ENCODE results near the gene ALS2CL.

ALS2CL gene

DNA sequence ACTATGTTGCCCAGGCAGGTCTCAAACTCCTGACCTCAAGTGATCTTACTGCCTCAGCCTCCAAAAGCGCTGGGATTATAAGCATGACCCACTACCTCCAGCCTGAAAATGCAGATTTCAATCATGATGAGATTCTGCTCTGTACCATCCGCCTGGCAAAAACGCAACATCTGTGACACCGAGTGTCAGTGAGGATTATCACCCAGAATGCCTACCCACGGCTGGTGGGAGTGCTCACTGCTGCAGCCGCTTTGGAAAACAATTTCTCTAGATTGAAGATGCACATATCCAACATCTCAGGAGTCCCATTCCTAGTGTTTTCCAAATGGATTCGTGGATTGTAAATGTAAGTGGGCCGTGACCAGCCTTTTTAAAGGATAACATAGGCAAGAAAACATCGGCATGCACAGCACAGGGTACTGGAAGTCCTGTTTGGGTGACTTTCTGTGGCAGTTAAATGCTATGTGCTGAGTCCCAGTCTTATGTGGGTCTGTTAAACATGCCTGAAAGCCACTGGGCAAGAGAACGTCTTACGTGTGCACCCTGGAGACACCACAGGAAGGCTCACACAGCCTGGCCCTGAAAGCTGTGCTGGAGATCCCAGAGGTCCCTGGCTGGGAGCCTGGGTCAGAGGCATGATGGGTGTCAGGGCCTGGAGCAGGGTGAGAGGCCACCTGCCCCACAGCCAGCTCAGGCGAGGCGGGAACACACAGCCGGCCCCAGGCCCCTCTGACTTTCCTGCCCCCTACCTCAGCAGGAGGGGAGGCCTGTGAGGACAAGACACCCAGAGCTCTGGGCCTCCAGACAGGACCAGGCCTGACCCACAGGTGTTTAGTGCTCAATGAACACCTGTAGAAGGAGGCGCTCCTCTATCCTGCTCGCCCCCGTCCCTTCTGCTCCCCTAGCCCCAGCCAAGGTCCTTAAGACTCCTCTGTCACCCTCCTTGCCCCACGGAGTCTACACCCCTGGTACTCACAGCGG lies 23.3 kb upstream of the ALS2CL start:
- no peaks in the 10 kb centered on the region for H3K36me3 ChIP-seq (ENCODE audit: control insufficient read depth in 5 of 5, insufficient read depth in 5 of 5, low read length in 5 of 5)
- peaks cover 0 to 6% (median 4%) of the 10 kb centered on the region in 5 donors for H3K4me1 ChIP-seq (ENCODE audit: control insufficient read depth in 5 of 5, insufficient read depth in 5 of 5, low read length in 5 of 5)
- H3K4me3 ChIP-seq (ENCODE audit: low read depth in 1 of 5, low read length in 5 of 5), result no peak overlapping the region
- no peak overlapping the region for H3K9ac ChIP-seq (ENCODE audit: low read length in 5 of 5)
- no peak overlapping the region for H3K27ac ChIP-seq (ENCODE audit: low read depth, low read length)
- H3K9me3 ChIP-seq (ENCODE audit: control insufficient read depth in 5 of 5, low read length in 5 of 5), result peaks cover 0 to 5% (median 0%) of the 10 kb centered on the region in 5 donors
- peaks cover 8 to 19% (median 10%) of the 10 kb centered on the region in 5 donors for H3K27me3 ChIP-seq (ENCODE audit: control insufficient read depth in 5 of 5, insufficient read depth in 4 of 5, low read length in 5 of 5)

DNA sequence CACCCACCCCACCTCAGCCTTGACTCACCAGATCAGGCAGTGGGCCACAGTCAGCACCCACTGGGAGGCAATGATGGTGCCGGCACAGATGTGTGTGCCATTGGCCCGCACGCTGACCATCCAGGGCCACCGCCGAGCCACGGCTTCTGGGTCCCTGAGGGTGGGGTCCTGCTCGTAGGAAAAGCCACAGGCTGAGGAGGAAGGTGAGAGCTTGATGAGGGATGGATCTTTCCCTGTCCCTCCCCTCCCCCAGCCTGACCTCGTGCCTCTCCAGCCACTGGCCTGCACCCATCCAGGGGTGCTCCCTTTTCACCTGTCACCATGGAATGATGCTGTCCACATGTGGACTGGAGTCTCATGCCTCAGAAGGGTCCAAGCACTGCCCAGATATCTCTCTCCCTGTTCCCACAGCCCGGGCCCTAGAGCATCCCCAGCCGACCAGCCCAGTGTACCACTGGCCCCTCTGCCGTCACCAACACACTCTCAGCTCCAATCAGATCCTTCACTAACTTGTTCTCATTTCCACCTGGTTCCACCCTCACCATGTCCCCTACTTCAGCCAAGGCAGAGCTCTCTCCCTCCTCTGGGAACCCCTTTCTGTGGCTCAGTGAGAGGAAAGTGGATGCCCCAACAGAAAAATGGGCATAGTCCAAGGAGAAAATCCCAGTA lies 22.2 kb upstream of the ALS2CL start:
- no peaks in the 10 kb centered on the region for H3K9me3 ChIP-seq (ENCODE audit: control insufficient read depth in 5 of 5, low read length in 5 of 5)
- peaks cover 8 to 19% (median 10%) of the 10 kb centered on the region in 5 donors for H3K27me3 ChIP-seq (ENCODE audit: control insufficient read depth in 5 of 5, insufficient read depth in 4 of 5, low read length in 5 of 5)
- H3K27ac ChIP-seq (ENCODE audit: low read depth, low read length), result no peak overlapping the region
- no peak overlapping the region for H3K9ac ChIP-seq (ENCODE audit: low read length in 5 of 5)
- peaks cover 0 to 6% (median 4%) of the 10 kb centered on the region in 5 donors for H3K4me1 ChIP-seq (ENCODE audit: control insufficient read depth in 5 of 5, insufficient read depth in 5 of 5, low read length in 5 of 5)
- no peak overlapping the region for H3K4me3 ChIP-seq (ENCODE audit: low read depth in 1 of 5, low read length in 5 of 5)
- H3K36me3 ChIP-seq (ENCODE audit: control insufficient read depth in 5 of 5, insufficient read depth in 5 of 5, low read length in 5 of 5), result no peaks in the 10 kb centered on the region

DNA sequence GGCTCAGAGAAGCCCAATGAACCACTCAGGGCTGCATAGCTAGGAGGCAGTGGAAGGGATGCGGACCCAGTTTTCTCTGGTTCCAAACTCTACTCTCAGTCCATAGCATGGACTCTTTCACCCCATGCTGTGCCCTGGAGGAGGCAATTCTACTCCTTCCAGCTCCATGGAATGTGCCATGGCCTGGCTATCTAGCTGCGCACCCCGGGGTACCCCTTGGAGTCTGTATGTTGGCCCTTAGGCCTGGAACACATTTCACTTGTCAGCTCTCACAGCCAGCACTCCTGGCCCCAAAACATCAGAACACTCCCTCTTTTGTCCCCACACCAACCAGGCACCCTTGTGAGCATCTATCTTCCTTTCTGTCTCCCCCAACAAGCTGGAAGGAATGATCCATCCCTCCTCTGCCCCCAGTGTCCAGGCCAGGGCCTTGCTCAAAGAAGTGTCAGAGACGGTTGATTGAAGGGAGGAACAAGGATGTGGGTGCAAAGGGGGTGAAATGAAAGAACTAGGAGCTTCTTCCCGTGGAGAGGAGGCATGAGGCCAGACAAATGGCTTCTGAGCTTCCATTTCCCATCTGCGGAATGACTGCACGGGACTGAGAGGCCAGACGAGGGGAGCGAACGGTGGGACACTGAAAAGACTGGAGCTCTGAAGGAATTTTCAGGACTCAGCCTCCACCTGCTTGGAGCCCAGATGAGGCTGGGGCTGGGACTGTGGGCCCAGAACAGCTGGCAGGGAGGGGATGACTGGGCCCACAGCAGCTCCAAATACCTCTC lies 21.4 kb upstream of the ALS2CL start:
- H3K27ac ChIP-seq (ENCODE audit: low read depth, low read length), result no peak overlapping the region
- H3K9ac ChIP-seq (ENCODE audit: low read length in 5 of 5), result no peak overlapping the region
- H3K4me1 ChIP-seq (ENCODE audit: control insufficient read depth in 5 of 5, insufficient read depth in 5 of 5, low read length in 5 of 5), result peaks cover 0 to 6% (median 4%) of the 10 kb centered on the region in 5 donors
- no peaks in the 10 kb centered on the region for H3K36me3 ChIP-seq (ENCODE audit: control insufficient read depth in 5 of 5, insufficient read depth in 5 of 5, low read length in 5 of 5)
- no peak overlapping the region for H3K4me3 ChIP-seq (ENCODE audit: low read depth in 1 of 5, low read length in 5 of 5)
- H3K27me3 ChIP-seq (ENCODE audit: control insufficient read depth in 5 of 5, insufficient read depth in 4 of 5, low read length in 5 of 5), result peaks cover 8 to 18% (median 10%) of the 10 kb centered on the region in 5 donors
- no peaks in the 10 kb centered on the region for H3K9me3 ChIP-seq (ENCODE audit: control insufficient read depth in 5 of 5, low read length in 5 of 5)

DNA sequence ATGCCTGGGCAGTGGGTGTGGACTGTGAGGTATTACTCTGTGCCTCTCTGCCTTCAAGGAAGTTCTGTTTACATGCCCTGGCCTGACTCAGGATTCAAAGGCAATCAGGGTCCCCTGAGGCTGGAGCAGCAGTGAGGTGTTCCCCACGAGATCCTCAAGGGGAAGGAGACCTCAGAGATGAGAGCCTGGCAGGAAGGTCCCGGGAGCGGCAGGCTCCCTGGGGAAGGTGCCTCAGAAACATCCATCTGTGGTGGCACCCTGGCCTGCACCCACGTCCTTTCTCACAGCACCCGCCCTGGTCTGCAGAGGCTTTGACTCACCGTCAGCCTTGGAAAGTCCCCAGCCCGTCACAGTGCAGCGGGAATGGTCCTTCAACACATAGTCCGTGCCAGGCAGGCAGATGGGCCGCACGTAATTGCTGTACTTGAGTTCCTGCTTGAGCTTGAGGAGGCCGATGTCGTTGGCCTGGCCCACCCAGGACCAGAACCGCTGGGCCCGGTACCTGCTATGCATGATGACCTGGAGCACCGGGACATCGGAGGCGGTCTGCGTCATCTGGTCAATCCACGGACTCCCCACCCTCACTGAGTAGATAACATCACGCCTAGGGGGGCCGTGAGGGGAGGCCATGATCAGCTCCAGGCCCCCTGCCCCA lies 20.5 kb upstream of the ALS2CL start:
- peaks cover 4 to 14% (median 8%) of the 10 kb centered on the region in 5 donors for H3K27me3 ChIP-seq (ENCODE audit: control insufficient read depth in 5 of 5, insufficient read depth in 4 of 5, low read length in 5 of 5)
- peaks cover 0 to 6% (median 4%) of the 10 kb centered on the region in 5 donors for H3K4me1 ChIP-seq (ENCODE audit: control insufficient read depth in 5 of 5, insufficient read depth in 5 of 5, low read length in 5 of 5)
- no peaks in the 10 kb centered on the region for H3K9me3 ChIP-seq (ENCODE audit: control insufficient read depth in 5 of 5, low read length in 5 of 5)
- no peak overlapping the region for H3K9ac ChIP-seq (ENCODE audit: low read length in 5 of 5)
- H3K4me3 ChIP-seq (ENCODE audit: low read depth in 1 of 5, low read length in 5 of 5), result no peak overlapping the region
- peaks cover 0 to 5% (median 0%) of the 10 kb centered on the region in 5 donors for H3K36me3 ChIP-seq (ENCODE audit: control insufficient read depth in 5 of 5, insufficient read depth in 5 of 5, low read length in 5 of 5)
- no peak overlapping the region for H3K27ac ChIP-seq (ENCODE audit: low read depth, low read length)

DNA sequence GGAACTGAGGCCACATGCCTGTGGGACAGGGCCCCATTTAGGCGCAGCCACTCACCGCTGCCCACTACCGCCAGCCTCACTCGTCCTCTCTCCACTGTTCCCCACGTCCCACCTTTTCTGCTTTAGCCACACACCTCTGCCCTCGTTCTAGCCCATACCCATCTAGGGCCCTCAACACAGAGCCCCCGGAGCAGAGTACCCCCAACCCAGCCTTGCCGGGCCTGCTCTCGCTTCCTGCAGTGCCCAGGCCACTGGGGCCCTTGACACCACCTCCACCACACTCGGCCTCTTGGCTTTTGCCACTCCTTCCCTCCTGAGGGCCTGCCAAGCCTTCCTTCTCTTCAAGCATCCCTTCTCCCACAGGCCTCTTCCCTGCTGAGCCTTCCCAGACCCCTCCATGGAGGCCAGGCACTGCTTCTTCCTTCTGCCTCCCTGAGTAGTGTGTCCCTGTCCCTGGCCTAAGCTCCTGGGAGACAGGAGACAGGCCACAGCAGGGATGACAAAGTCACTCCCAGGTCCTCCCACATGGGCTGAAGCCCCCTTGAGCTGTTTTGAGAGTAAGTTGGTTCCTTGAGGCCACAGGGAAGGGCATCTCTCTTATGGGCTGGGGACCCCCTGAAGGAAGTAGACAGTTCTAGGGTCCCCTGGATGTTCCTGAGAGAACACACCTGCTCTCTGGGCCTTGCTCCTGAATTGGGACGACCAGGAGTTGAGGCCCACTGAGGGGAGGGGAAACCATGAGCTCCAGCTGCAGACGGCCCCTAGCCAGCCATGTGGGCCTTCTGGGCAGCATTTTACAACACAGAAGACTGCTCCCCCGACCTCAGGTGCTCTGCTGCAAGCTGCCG lies 19.8 kb upstream of the ALS2CL start:
- Histone ChIP-seq H3K4me3 (ENCODE audit: low read depth in 1 of 5, low read length in 5 of 5) (no peak overlapping the region), H3K36me3 (ENCODE audit: control insufficient read depth in 5 of 5, insufficient read depth in 5 of 5, low read length in 5 of 5) (peaks cover 0 to 5% (median 0%) of the 10 kb centered on the region in 5 donors), H3K9ac (ENCODE audit: low read length in 5 of 5) (no peak overlapping the region), H3K9me3 (ENCODE audit: control insufficient read depth in 5 of 5, low read length in 5 of 5) (no peaks in the 10 kb centered on the region), H3K27me3 (ENCODE audit: control insufficient read depth in 5 of 5, insufficient read depth in 4 of 5, low read length in 5 of 5) (peaks cover 0 to 12% (median 5%) of the 10 kb centered on the region in 5 donors), H3K4me1 (ENCODE audit: control insufficient read depth in 5 of 5, insufficient read depth in 5 of 5, low read length in 5 of 5) (peaks cover 0 to 6% (median 4%) of the 10 kb centered on the region in 5 donors), H3K27ac (ENCODE audit: low read depth, low read length) (no peak overlapping the region)

DNA sequence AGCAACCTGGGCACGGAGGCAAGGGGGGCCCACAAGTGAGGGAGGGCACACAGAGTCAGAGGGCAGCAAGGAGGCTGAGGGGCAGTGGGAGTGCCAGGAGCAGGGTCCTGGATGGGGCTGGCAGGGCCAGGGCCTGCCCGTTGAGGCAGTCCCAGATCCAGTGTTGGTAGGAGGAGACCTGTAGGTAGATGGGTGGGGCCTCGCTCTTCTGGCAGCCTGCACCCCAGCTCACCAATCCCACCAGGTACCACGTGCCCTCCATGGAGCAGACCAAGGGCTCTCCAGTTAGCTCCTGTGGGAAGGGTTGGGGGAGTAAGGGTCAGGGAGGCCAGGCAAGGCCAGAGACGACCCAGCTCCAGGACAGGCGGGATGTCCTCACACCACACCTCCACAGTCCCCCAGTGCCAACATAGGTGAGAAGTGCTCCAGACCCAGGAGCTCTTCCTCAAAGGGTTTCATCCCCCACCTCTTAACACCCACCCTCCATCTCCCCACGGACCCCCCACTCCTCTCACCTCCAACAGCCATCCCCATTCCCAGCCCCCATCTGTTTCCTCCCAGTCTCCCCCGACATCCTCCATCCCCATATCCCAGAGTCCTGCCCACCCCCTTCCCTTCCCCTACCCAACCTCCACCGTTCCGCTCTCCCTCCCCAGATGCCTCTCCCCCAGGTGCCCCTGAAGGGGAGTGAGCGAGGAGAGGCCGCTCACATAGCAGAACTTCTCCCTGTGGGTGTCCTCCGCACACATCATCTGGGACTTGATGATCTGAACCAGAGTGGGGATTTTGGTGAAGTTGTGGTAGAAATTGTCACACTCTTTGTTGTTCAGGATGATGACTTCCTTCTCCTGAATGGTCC lies 18.9 kb upstream of the ALS2CL start:
- H3K27me3 ChIP-seq (ENCODE audit: control insufficient read depth in 5 of 5, insufficient read depth in 4 of 5, low read length in 5 of 5), result peaks cover 0 to 7% (median 4%) of the 10 kb centered on the region in 5 donors
- no peak overlapping the region for H3K9ac ChIP-seq (ENCODE audit: low read length in 5 of 5)
- H3K9me3 ChIP-seq (ENCODE audit: control insufficient read depth in 5 of 5, low read length in 5 of 5), result no peaks in the 10 kb centered on the region
- H3K36me3 ChIP-seq (ENCODE audit: control insufficient read depth in 5 of 5, insufficient read depth in 5 of 5, low read length in 5 of 5), result peaks cover 0 to 5% (median 0%) of the 10 kb centered on the region in 5 donors
- no peaks in the 10 kb centered on the region for H3K4me1 ChIP-seq (ENCODE audit: control insufficient read depth in 5 of 5, insufficient read depth in 5 of 5, low read length in 5 of 5)
- no peak overlapping the region for H3K27ac ChIP-seq (ENCODE audit: low read depth, low read length)
- no peak overlapping the region for H3K4me3 ChIP-seq (ENCODE audit: low read depth in 1 of 5, low read length in 5 of 5)

DNA sequence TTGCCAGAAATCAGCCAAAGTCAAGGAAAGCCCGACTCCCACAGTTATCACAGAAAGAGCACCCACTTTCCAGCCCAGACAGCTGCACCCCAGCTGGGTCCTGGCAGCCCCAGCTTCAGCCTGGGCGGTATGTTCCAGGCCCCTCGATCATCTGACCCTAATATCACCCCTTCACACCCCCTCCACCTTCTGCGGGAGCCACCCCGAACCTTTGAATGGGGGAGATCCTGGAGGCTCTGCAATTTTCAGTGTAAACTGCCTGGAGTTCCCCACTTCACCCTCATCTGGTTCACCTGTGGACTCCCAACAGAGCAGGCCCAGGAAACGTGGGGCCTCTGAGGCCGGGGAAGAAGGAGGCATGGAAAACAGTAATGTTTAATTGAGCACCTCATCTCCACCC lies 18.3 kb upstream of the ALS2CL start:
- H3K9me3 ChIP-seq (ENCODE audit: control insufficient read depth in 5 of 5, low read length in 5 of 5), result no peaks in the 10 kb centered on the region
- no peaks in the 10 kb centered on the region for H3K4me1 ChIP-seq (ENCODE audit: control insufficient read depth in 5 of 5, insufficient read depth in 5 of 5, low read length in 5 of 5)
- no peak overlapping the region for H3K27ac ChIP-seq (ENCODE audit: low read depth, low read length)
- H3K9ac ChIP-seq (ENCODE audit: low read length in 5 of 5), result no peak overlapping the region
- H3K4me3 ChIP-seq (ENCODE audit: low read depth in 1 of 5, low read length in 5 of 5), result no peak overlapping the region
- H3K36me3 ChIP-seq (ENCODE audit: control insufficient read depth in 5 of 5, insufficient read depth in 5 of 5, low read length in 5 of 5), result peaks cover 0 to 5% (median 0%) of the 10 kb centered on the region in 5 donors
- H3K27me3 ChIP-seq (ENCODE audit: control insufficient read depth in 5 of 5, insufficient read depth in 4 of 5, low read length in 5 of 5), result peaks cover 0 to 6% (median 3%) of the 10 kb centered on the region in 5 donors

DNA sequence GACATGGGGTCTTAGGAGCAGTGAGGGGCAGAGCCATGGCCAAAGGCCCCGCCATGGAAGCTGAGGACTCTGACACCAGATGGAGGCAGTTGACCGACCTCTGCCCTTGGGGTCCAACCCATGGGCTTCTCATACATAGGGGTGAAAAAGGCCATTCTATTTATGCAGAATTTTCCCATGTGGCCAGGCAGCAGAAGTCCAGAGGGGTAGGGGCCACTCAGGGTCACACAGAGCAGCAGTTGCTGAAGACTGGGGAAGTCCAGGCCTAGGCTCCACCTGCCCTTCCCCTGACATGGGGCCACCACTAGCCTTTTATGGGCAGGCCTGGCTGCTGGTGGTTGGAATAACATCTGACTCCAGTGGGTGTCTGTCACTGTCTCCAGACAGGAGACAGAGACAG lies 17.8 kb upstream of the ALS2CL start:
- Histone ChIP-seq H3K27ac (ENCODE audit: low read depth, low read length) (no peak overlapping the region), H3K36me3 (ENCODE audit: control insufficient read depth in 5 of 5, insufficient read depth in 5 of 5, low read length in 5 of 5) (peaks cover 0 to 5% (median 0%) of the 10 kb centered on the region in 5 donors), H3K9me3 (ENCODE audit: control insufficient read depth in 5 of 5, low read length in 5 of 5) (no peaks in the 10 kb centered on the region), H3K4me3 (ENCODE audit: low read depth in 1 of 5, low read length in 5 of 5) (no peak overlapping the region), H3K9ac (ENCODE audit: low read length in 5 of 5) (no peak overlapping the region), H3K27me3 (ENCODE audit: control insufficient read depth in 5 of 5, insufficient read depth in 4 of 5, low read length in 5 of 5) (peaks cover 3 to 6% (median 4%) of the 10 kb centered on the region in 5 donors), H3K4me1 (ENCODE audit: control insufficient read depth in 5 of 5, insufficient read depth in 5 of 5, low read length in 5 of 5) (peaks cover 0 to 3% (median 3%) of the 10 kb centered on the region in 5 donors)
